EH (cell line): Measurements from ENCODE around the gene PCYT2.

Experiments used
- DNase-seq: peaks from one replicate; pipeline ENCODE4 v3.0.0-alpha.2; 2015; ENCODE audit warnings: low read depth

Gene PCYT2

DNA sequence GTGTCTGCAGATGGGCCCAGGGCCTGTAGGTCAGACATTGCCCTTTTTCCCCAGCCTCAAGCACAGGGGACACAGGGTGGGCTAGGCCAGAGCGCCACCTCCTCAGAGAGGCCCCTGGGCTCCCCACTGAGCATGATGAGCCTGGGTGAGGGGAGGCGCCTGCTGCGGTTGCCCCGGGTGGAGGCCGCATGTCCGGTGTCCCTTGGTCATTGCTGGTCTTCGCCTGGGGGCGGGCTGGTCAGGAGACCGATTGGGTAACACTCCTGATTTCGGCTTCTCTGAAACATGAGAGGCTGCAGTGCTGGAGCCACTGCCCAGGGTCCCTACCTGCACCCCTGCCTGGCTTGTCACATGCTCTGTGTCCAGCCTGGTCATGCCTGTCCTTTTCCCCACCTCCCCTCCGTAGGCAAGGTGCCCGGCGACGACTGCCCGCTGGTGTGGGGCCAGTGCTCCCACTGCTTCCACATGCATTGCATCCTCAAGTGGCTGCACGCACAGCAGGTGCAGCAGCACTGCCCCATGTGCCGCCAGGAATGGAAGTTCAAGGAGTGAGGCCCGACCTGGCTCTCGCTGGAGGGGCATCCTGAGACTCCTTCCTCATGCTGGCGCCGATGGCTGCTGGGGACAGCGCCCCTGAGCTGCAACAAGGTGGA, 11.6 kb downstream of the PCYT2 start:
- DNase-seq = no peak

- no peak for DNase-seq
These were observed 12.3 kb downstream of the PCYT2 start for GRCh38 chr17:81898885-81899284.

GRCh38 chr17:81898029-81898866, 13.0 kb downstream of the PCYT2 start:
- peak; percentile 94 for DNase-seq

GRCh38 chr17:81895400-81895799, 15.8 kb downstream of the PCYT2 start:
- no peak for DNase-seq

DNA sequence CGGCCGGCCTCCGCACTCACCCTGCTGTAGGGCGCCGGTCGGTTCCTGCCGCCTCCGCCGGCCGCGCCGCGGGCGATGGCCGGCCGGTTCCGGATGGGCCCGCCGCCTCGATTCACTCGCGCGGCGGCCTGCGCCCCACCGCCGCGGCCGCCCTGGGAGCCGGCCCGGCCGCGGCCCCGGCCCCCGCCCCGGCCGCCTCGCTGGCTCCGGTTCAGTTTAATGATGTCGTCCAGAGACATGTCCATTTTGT, 20.0 kb downstream of the PCYT2 start:
- no peak for DNase-seq

- peak; percentile 25 for DNase-seq
These were observed 20.5 kb downstream of the PCYT2 start for GRCh38 chr17:81890447-81891302.

- DNase-seq = no peak
These were observed 21.6 kb downstream of the PCYT2 start for GRCh38 chr17:81889602-81890001.

- no peak for DNase-seq
These were observed 22.1 kb downstream of the PCYT2 start for GRCh38 chr17:81888988-81889595.

DNA sequence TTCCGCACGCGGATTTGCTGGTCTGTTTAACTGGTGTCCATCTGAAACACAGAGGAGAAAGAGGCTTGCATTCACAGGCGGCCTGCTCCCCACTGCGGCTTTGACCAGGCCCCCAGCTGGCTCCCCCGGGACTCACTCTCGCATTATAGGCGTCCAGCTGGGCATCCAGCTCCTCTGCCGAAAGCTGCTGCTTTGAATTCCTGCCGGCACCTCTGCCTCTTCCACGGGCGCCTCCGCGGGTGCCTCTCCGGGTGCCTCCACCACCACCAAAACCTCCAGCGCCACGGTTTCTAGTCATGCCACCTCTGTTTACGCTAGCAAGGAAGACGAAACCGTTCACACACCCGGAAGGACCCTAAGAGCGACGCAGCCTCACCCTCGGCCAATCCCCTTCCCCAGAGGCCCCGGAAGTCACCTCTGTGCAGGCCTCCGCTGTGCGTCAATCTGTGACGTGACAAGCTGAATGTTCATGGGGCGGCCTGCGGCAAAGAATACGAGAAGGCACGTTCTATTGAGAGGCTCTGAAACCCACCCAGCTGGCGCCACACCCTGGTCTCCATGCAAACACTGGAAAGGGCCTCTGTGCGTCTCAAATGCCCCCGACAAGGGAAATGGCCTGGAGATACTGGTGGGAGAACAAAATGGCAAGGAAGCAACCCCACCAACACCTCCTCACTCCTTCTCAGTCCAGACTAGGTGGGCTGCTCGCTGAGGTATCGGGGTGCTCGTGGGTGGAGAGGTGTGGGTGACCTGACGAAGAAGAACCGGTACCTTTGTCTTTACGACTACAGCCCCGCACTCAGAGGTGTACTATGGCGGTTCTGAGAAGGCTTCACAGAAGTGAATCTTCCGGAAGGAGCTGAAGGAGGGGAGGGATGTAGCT, 22.9 kb downstream of the PCYT2 start:
- no peak for DNase-seq

GRCh38 chr17:81885869-81886548, 25.2 kb downstream of the PCYT2 start:
- peak; percentile 70 for DNase-seq

DNA sequence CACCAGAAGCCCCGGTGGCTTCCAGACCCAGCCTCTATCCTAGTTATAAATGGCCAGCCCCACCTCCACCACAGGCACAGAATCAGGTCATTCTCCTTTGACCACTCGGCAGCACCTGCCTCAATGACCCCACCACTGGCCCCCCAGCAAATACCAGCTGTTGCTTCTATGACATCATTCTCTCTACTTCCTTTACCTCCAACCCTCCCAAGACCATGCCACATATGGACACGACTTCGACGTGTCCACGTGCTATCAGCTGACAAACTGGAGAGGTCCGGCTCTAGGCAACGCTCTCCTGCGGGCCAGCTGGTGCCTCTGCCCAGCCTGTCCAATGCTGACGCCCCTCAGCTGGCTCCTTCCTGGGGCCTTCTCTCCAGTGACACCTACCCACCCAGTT, 25.7 kb downstream of the PCYT2 start:
- no peak for DNase-seq

DNA sequence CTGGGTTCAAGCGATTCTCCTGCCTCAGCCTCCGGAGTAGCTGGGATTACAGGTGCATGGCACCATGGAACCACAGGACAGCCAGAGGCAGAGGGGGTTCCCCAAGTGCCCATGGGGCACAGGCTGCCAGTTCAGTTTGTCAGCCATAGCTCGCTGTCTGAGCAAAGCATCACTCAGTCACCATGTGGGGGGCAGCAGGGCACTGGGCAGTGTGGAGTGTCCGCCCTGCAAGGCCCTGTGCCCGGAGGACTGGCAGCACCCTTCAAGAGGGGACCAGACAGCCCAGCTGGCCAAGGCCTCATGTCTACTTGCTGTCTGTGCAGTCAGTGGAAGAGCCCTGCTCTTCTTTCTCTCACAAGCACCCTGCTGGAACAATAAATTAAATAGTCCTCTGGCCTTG, 26.2 kb downstream of the PCYT2 start:
- DNase-seq = no peak

- no peak for DNase-seq
These were observed 26.7 kb downstream of the PCYT2 start for GRCh38 chr17:81884520-81884919.

DNA sequence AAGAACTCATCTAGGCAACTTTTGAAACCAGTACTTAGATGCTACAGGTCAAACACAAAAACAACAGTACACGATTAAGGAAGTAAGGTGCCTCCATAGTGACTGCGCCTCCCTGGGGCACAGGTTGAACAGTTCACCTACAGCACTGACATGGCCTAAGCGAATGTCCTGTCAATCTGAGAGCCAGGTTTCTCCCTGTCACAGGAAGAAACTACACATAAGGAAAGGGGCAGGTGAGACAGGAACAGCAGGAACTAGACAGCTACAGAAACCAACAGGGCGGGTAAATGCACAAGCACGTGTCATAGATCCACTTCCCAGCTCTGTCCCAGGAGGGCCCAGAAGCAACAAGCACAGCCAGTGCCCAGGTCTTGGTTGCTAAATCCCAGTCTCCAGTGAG, 32.1 kb downstream of the PCYT2 start:
- no peak for DNase-seq

DNA sequence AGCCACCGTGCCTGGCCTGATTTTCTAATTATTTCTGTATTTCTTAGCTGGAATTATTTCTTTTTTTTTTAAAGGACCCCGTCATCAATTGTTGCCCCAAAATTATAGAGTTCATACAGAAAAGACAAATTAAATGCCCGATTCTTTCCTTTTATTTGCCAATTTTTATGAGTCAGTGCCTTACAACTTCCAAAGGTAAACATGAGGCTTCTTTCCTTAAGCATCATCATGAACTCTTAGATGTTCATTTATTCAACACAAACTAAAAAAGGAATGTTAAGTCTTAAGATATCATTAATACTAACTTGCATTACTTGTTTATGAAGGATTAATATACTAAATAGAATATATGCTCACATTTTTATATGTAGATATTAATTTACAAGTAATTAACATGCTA, 32.9 kb downstream of the PCYT2 start:
- no peak for DNase-seq

DNA sequence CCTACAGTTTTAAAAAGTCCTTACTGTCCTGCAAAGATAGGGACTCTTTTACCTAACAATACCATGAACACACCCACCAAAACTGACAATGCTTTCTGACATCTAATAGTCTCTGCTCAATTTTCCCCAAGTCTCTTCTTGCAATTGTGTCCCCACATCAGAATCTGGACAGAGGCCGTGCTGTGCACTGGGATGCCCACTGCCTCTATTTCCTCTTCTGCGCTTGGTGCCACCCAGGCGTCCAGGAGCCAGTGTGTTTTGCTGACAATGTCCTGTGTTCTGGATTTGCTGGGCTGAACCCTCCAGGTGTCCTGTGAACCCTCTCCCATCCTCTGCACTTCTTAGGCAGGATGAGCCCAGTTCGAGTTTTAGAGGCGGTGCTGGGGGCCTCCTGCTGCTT, 33.6 kb downstream of the PCYT2 start:
- DNase-seq = no peak

DNA sequence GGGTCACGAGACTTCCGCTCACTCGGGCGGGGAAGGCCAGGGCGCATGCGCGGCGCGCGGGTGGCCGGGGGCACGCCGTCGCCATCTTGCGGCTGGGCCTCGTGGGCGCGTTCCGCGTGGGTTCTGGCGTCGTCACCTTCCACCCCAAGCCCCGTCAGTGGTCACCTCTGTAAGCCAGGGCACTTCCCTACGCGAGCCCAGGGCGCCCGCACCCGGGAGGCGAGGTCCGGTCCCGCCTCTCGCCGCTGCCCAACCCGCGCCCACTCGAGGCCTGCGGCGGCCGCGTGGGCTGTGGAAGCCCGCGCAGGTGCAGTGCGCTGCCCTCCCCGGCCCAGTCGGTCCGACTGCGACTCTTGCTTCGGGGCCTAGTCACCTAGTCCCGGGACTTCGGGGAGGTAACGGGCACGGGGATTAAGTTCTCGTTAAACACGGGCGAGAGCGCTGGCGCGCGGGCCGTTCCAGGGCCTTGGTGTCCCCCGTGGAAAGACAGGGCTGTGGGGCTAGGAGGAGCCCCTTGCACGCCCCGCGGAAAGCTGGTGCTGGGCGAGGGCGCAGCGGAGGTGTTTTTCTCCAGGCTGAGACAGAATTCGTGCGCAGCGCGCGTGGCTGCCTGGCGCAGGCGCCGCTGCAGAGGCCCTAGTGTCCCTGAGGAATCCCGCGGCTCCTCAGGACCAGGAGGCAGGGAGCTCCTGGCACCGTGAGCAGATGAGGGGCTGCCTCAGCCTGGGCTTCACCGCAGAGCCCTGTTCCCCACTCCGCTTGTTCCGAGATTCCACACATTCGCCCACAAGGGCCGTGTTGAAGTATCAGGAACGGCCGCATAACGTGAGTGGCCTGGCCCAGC, 39.6 kb downstream of the PCYT2 start:
- peak; percentile 90 for DNase-seq

- DNase-seq = no peak
These were observed 40.2 kb downstream of the PCYT2 start, which contains the start of gene ARHGDIA for GRCh38 chr17:81870981-81871386. ARHGDIA (minus strand) TSS chr17:81871337; CDS start chr17:81869930, 1,407 bp downstream.

GRCh38 chr17:81870131-81870980, 40.8 kb downstream of the PCYT2 start:
- DNase-seq = peak; percentile 63
